ENCODE results near the gene C1RL.

The C1RL gene

GRCh38 chr12:7137908-7138307 lies 28.9 kb upstream of the C1RL start:
- no peak for DNase-seq (ENCODE audit: low read depth)
- no peak for TF ChIP-seq CTCF (conservative IDR thresholded peaks at IDR 0.05; ENCODE audit: low read length)
- no peak overlapping the region for H3K4me3 ChIP-seq (ENCODE audit: low read length)

GRCh38 chr12:7136676-7137075 lies 27.7 kb upstream of the C1RL start:
- no peak overlapping the region for H3K4me3 ChIP-seq (ENCODE audit: low read length)
- DNase-seq (ENCODE audit: low read depth) = no peak
- TF ChIP-seq CTCF (conservative IDR thresholded peaks at IDR 0.05; ENCODE audit: low read length) = no peak

- DNase-seq (ENCODE audit: low read depth) = no peak
- no peak overlapping the region for H3K4me3 ChIP-seq (ENCODE audit: low read length)
- TF ChIP-seq CTCF (conservative IDR thresholded peaks at IDR 0.05; ENCODE audit: low read length) = no peak
Observed at GRCh38 chr12:7136071-7136470, 27.1 kb upstream of the C1RL start.

GRCh38 chr12:7134396-7135166 lies 25.6 kb upstream of the C1RL start:
- DNase-seq (ENCODE audit: low read depth) = no peak
- TF ChIP-seq CTCF (conservative IDR thresholded peaks at IDR 0.05; ENCODE audit: low read length) = no peak
- H3K4me3 ChIP-seq (ENCODE audit: low read length) = no peak overlapping the region

GRCh38 chr12:7131502-7131866 lies 22.5 kb upstream of the C1RL start:
- H3K4me3 ChIP-seq (ENCODE audit: low read length) = no peak overlapping the region
- TF ChIP-seq CTCF (conservative IDR thresholded peaks at IDR 0.05; ENCODE audit: low read length) = no peak
- DNase-seq (ENCODE audit: low read depth) = no peak

GRCh38 chr12:7130701-7131501 lies 21.9 kb upstream of the C1RL start:
- no peak for TF ChIP-seq CTCF (conservative IDR thresholded peaks at IDR 0.05; ENCODE audit: low read length)
- H3K4me3 ChIP-seq (ENCODE audit: low read length) = peak overlapping the region; percentile 59
- DNase-seq (ENCODE audit: low read depth) = peak; percentile 31
